ENCODE measurements around the gene SRL. TPM values are rescaled to one million over a fixed set of nuclear protein-coding genes. Genes with fewer than 3 reads are reported as not detected.
"Not testable (repeated sequence)": the region's sequence is repeated elsewhere in the genome, so short reads cannot be mapped to it uniquely, and the experiment has no call there.

Gene SRL
- total and polyA plus RNA-seq, 2 experiments from 2014 or later, result not detected

DNA sequence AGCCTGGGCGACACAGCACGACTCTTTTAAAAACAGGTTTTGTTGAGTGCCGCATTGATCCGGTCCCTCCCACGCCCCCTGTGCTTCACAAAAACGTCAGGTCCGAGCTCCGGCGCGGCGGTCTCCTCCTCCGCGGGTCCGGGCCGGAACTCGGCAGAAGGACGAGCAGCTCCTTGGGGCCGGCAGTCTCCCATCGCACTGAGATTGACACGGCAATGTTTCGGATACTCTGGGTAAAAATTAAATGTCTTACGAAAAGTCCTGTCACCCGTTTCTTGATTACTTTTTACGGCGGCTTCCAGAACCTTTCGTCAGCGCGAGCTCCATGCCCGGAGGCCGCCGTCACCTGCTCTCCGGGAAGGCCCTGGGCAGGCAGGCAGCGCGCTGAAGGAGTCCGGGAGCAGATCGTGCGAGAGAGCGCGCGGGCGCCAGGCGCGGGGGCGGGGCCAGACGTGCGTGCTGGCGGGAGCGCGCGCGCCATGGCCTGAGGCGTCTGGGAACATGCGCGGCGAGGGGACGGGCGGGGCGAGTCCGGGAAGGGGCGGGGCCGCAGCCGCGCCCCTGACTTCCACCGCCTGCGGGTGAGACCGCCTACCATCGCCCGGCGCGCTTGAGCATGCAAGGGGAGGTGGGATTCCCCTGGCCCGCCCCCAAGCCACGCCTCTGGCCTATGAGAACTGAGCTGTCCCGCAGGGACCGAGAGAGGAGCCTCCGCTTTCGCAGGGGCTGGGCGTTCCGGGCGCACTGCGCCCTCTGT is 11.7 kb upstream of the SRL start:
- Histone ChIP-seq H3K4me2 (peak overlapping the region; percentile 85), H3K27ac (ENCODE audit: low read depth) (peak overlapping the region; percentile 90)
- H3K36me3 Mint-ChIP-seq (ENCODE audit: low read depth), result peaks cover 21% of the 10 kb centered on the region

DNA sequence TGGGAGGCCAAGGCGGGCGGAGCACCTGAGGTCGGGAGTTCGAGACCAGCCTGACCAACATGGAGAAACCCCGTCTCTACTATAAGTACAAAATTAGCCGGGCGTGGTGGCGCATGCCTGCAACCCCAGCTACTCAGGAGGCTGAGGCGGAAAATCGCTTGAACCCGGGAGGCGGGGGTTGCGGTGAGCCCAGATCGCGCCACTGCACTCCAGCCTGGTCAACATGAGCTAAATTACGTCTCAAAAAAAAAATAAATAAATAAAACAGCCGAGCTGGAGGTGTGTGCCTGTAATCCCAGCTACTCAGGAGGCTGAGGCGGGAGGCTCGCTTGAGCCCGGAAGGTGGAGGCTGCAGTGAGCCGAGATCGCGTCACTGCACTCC is 11.1 kb upstream of the SRL start:
- H3K4me1 Mint-ChIP-seq, result peaks cover 10% of the 10 kb centered on the region
- DNase-seq (ENCODE audit: low spot score); H3K79me2 ChIP-seq (replicated peaks; ENCODE audit: insufficient read depth); H3K36me3 ChIP-seq (ENCODE audit: insufficient read depth); ATAC-seq; H3K27me3 ChIP-seq (ENCODE audit: insufficient read depth); H3K4me1 ChIP-seq (ENCODE audit: insufficient read depth); H3K9me3 Mint-ChIP-seq; H3K9me2 ChIP-seq (ENCODE audit: insufficient read depth); H4K20me1 ChIP-seq (replicated peaks; ENCODE audit: insufficient read depth): not testable (repeated sequence)
- peak overlapping the region; percentile 88 for H3K4me3 Mint-ChIP-seq
- Histone ChIP-seq H3F3A (replicated peaks; ENCODE audit: low read depth) (peaks cover 14% of the 10 kb centered on the region), H3K4me2 (peak overlapping the region; percentile 85), H3K4me3 (peak overlapping the region; percentile 89), H2AFZ (peak overlapping the region; percentile 97), H3K27ac (ENCODE audit: low read depth) (peak overlapping the region; percentile 90)
- peaks cover 14% of the 10 kb centered on the region for H3K27me3 Mint-ChIP-seq (ENCODE audit: insufficient read depth, low read depth, poor library complexity)
- H3K27ac Mint-ChIP-seq, result peak overlapping the region; percentile 98; the same call in 1 of the 2 replicates
- peaks cover 16% of the 10 kb centered on the region for H3K36me3 Mint-ChIP-seq (ENCODE audit: low read depth)
- peak; percentile 84 for TF ChIP-seq CREB1 (CRISPR knock-in tag; IDR thresholded peaks at IDR 0.05; ENCODE audit: low read depth)

More for the DNA sequence above, 11.7 kb upstream of the SRL start:
- H3F3A ChIP-seq (replicated peaks; ENCODE audit: low read depth), result peaks cover 20% of the 10 kb centered on the region
- H3K4me3 Mint-ChIP-seq, result peak overlapping the region; percentile 88
- H3K79me2 ChIP-seq (replicated peaks; ENCODE audit: insufficient read depth), result no peaks in the 10 kb centered on the region
- H3K36me3 ChIP-seq (ENCODE audit: insufficient read depth), result peaks cover 5% of the 10 kb centered on the region; the same call in 1 of the 2 replicates
- ATAC-seq, result peak; percentile 96
- DNase-seq (ENCODE audit: low spot score), result peak; percentile 99
- peaks cover 18% of the 10 kb centered on the region for H3K27me3 Mint-ChIP-seq (ENCODE audit: insufficient read depth, low read depth, poor library complexity)
- no peaks in the 10 kb centered on the region for H3K9me2 ChIP-seq (ENCODE audit: insufficient read depth)
- peaks cover 10% of the 10 kb centered on the region for H3K4me1 Mint-ChIP-seq
- TF ChIP-seq POLR2AphosphoS5 (IDR thresholded peaks at IDR 0.05; ENCODE audit: low read depth) (peak; percentile 92), CREB1 (CRISPR knock-in tag; IDR thresholded peaks at IDR 0.05; ENCODE audit: low read depth) (peak; percentile 59; the same call in 1 of the 2 replicates), NANOG (IDR thresholded peaks at IDR 0.05; ENCODE audit: borderline replicate concordance) (no peak)
- no peaks in the 10 kb centered on the region for H3K9me3 Mint-ChIP-seq
- no peaks in the 10 kb centered on the region for H4K20me1 ChIP-seq (replicated peaks; ENCODE audit: insufficient read depth)
- H3K4me1 ChIP-seq (ENCODE audit: insufficient read depth), result no peaks in the 10 kb centered on the region
- peak overlapping the region; percentile 98 for H3K27ac Mint-ChIP-seq
- no peaks in the 10 kb centered on the region for H3K27me3 ChIP-seq (ENCODE audit: insufficient read depth)
- peak overlapping the region; percentile 89 for H3K4me3 ChIP-seq
- H2AFZ ChIP-seq, result peak overlapping the region; percentile 97

DNA sequence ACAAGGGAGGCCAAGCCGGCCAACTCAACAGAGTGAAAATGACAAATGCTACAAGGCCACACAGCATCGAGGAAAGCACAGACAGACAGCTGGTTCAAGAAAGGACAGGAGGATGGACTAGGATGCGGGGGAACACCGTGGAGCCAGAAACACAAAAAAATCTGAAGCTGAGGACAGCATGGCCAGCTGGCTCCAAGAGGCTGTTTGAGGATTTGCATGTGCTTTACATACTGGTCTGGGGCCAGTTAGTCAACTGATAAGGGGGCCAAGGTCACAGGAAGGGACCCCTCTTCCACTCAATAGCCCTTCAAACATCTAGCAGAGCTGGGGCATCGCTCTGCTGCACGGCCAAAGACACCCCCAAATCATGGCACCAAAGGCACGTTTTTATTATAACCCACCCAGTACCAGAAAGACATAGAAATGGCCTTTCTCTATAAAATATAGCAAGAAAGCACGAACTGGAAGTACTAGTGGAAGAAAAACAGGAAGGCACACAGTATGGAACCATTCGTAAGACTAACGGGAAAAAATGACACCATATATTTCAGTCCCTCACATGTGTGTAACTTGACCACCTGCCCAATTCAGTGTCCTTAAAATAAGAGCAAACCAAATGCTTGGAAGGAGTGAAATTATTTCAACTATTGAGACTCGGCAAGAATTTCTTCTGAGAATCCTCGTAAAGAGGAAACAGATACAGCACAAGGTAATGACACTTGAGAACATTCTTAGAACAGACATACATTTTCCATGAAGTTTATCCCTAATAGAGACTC is 7.8 kb upstream of the SRL start:
- DNase-seq (ENCODE audit: low spot score) (no peak), ATAC-seq (no peak)
- no peaks in the 10 kb centered on the region for H3K36me3 ChIP-seq (ENCODE audit: insufficient read depth)
- H3K27ac ChIP-seq (ENCODE audit: low read depth), result no peak overlapping the region
- H3K4me3 ChIP-seq, result no peak overlapping the region
- no peak overlapping the region for H3K4me2 ChIP-seq
- no peaks in the 10 kb centered on the region for H3K9me2 ChIP-seq (ENCODE audit: insufficient read depth)
- H3K27me3 ChIP-seq (ENCODE audit: insufficient read depth), result no peaks in the 10 kb centered on the region
- Mint-ChIP-seq H3K4me3 (no peak overlapping the region), H3K4me1 (peaks cover 7% of the 10 kb centered on the region; the same call in 2 of the 3 replicates), H3K9me3 (no peaks in the 10 kb centered on the region), H3K36me3 (ENCODE audit: low read depth) (no peaks in the 10 kb centered on the region; the same call in 2 of the 3 replicates), H3K27me3 (ENCODE audit: insufficient read depth, low read depth, poor library complexity) (peaks cover 10% of the 10 kb centered on the region), H3K27ac (no peak overlapping the region)
- H4K20me1 ChIP-seq (replicated peaks; ENCODE audit: insufficient read depth), result no peaks in the 10 kb centered on the region
- TF ChIP-seq EZH2 (IDR thresholded peaks at IDR 0.05; ENCODE audit: low read depth, unreplicated experiment), result no peak
- TF ChIP-seq, protein P1, sequence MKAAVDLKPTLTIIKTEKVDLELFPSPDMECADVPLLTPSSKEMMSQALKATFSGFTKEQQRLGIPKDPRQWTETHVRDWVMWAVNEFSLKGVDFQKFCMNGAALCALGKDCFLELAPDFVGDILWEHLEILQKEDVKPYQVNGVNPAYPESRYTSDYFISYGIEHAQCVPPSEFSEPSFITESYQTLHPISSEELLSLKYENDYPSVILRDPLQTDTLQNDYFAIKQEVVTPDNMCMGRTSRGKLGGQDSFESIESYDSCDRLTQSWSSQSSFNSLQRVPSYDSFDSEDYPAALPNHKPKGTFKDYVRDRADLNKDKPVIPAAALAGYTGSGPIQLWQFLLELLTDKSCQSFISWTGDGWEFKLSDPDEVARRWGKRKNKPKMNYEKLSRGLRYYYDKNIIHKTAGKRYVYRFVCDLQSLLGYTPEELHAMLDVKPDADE (IDR thresholded peaks at IDR 0.05), result no peak
- TF ChIP-seq, protein P2, sequence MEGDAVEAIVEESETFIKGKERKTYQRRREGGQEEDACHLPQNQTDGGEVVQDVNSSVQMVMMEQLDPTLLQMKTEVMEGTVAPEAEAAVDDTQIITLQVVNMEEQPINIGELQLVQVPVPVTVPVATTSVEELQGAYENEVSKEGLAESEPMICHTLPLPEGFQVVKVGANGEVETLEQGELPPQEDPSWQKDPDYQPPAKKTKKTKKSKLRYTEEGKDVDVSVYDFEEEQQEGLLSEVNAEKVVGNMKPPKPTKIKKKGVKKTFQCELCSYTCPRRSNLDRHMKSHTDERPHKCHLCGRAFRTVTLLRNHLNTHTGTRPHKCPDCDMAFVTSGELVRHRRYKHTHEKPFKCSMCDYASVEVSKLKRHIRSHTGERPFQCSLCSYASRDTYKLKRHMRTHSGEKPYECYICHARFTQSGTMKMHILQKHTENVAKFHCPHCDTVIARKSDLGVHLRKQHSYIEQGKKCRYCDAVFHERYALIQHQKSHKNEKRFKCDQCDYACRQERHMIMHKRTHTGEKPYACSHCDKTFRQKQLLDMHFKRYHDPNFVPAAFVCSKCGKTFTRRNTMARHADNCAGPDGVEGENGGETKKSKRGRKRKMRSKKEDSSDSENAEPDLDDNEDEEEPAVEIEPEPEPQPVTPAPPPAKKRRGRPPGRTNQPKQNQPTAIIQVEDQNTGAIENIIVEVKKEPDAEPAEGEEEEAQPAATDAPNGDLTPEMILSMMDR (conservative IDR thresholded peaks at IDR 0.05; ENCODE audit: low read depth in 2 of 2), result no peak
- H2AFZ ChIP-seq, result no peak overlapping the region
- no peaks in the 10 kb centered on the region for H3K4me1 ChIP-seq (ENCODE audit: insufficient read depth)
- no peaks in the 10 kb centered on the region for H3K79me2 ChIP-seq (replicated peaks; ENCODE audit: insufficient read depth)
- peaks cover 10% of the 10 kb centered on the region; the same call in 1 of the 2 replicates for H3F3A ChIP-seq (replicated peaks; ENCODE audit: low read depth)

Measured in GM23338 (cell line).